Naive thymus-derived CD4-positive, alpha-beta T cell (primary cell): ENCODE measurements around the gene LMOD1. TPM values are rescaled to one million over a fixed set of nuclear protein-coding genes. Genes with fewer than 3 reads are reported as not detected.

Experiments
- ATAC-seq: fragments of 150-1000 bp; cut with Tn5 transposase; 2 replicates; pipeline ENCODE4 v1.10.0; 2021; ENCODE audit warnings: mild to moderate bottlenecking, moderate library complexity
- CTCF ChIA-PET: fragments of 350-600 bp; sonication (Branson Sonifier 250); formaldehyde crosslinking; loops from one replicate; lab custom pipeline; 2021; ENCODE audit warnings: antibody characterized with exemption; lab: Charles Lee
- POLR2A ChIA-PET: fragments of 350-600 bp; sonication (Branson Sonifier 250); formaldehyde crosslinking; loops from one replicate; lab custom pipeline; 2021; ENCODE audit warnings: antibody characterized with exemption, inconsistent platforms; lab: Charles Lee
- DNase-seq, 9 donors: peaks; one replicate each; pipeline versions ENCODE4 v3.0.0 to v3.0.0-alpha.2; 2020 to 2022; ENCODE audit warnings: mixed read lengths in 1 of 9
- H3K27ac ChIP-seq: one replicate; pipeline ENCODE4 v1.7.0; 2013; ENCODE audit warnings: mild to moderate bottlenecking, low read depth, low read length, moderate library complexity
- H3K27me3 ChIP-seq, 2 donors: one replicate each; pipeline ENCODE4 v1.7.0; 2013; ENCODE audit warnings: low read length in 2 of 2, mild to moderate bottlenecking in 2 of 2, moderate library complexity in 2 of 2; ENCODE audit not compliant: control insufficient read depth in 2 of 2, insufficient read depth in 2 of 2
- H3K36me3 ChIP-seq, 3 experiments: 1 replicate in 2 of 3; 2 replicates in 1 of 3; pipeline ENCODE4 v1.7.0; 2013; ENCODE audit warnings: low read length in 3 of 3, mild to moderate bottlenecking in 3 of 3, moderate library complexity in 1 of 3; ENCODE audit not compliant: insufficient read depth in 3 of 3, control insufficient read depth in 2 of 3
- H3K4me1 ChIP-seq, 2 donors: one replicate each; pipeline ENCODE4 v1.7.0; 2013; ENCODE audit warnings: low read length in 2 of 2, mild to moderate bottlenecking in 2 of 2, moderate library complexity in 1 of 2; ENCODE audit not compliant: control insufficient read depth in 2 of 2, insufficient read depth in 2 of 2
- H3K4me3 ChIP-seq: 2 replicates; pipeline ENCODE4 v1.7.0; 2013; ENCODE audit warnings: mild to moderate bottlenecking, low read length
- H3K9me3 ChIP-seq, 3 experiments: 1 replicate in 2 of 3; 2 replicates in 1 of 3; pipeline ENCODE4 v1.7.0; 2013; ENCODE audit warnings: low read length in 3 of 3; ENCODE audit not compliant: control insufficient read depth in 2 of 3
- H3K27ac Mint-ChIP-seq, 9 donors: one replicate each; pipeline ENCODE4 v1.8.0; 2020 to 2022; ENCODE audit warnings: mixed read lengths in 9 of 9, mild to moderate bottlenecking in 8 of 9, moderate library complexity in 5 of 9, inconsistent platforms in 2 of 9
- H3K27me3 Mint-ChIP-seq, 5 donors: one replicate each; pipeline ENCODE4 v1.8.0; 2021 to 2022; ENCODE audit warnings: mixed read lengths in 5 of 5, mild to moderate bottlenecking in 1 of 5
- H3K36me3 Mint-ChIP-seq, 5 donors: one replicate each; pipeline ENCODE4 v1.8.0; 2020 to 2022; ENCODE audit warnings: mixed read lengths in 5 of 5, mild to moderate bottlenecking in 3 of 5, inconsistent platforms in 1 of 5
- H3K4me1 Mint-ChIP-seq, 7 donors: one replicate each; pipeline ENCODE4 v1.8.0; 2020 to 2022; ENCODE audit warnings: mixed read lengths in 7 of 7, mild to moderate bottlenecking in 3 of 7, inconsistent platforms in 1 of 7
- H3K4me3 Mint-ChIP-seq, 10 donors: one replicate each; pipeline ENCODE4 v1.8.0; 2020 to 2022; ENCODE audit warnings: mild to moderate bottlenecking in 10 of 10, mixed read lengths in 10 of 10, moderate library complexity in 6 of 10, inconsistent platforms in 2 of 10
- H3K9me3 Mint-ChIP-seq, 11 donors: one replicate each; pipeline ENCODE4 v1.8.0; 2020 to 2022; ENCODE audit warnings: mixed read lengths in 11 of 11, mild to moderate bottlenecking in 4 of 11, inconsistent platforms in 1 of 11, moderate library complexity in 1 of 11
- intact Hi-C, 2 donors: fragments of 100-400 bp; cut with micrococcal nuclease; formaldehyde crosslinking; loops; one replicate each; pipeline ENCODE4 v1.15.1; 2023
- polyA plus RNA-seq, 2 donors: library from polyadenylated mRNA; unstranded; fragments of 300-500 nt; fragmentation: Illumina TruSeq; gene quantifications; one replicate each; pipeline ENCODE4 v1.2.3, GENCODE V29; 2021
- total RNA-seq, 6 experiments: library from RNA in 5 of 6; stranded (reverse) in 5 of 6; gene quantifications; 1 replicate in 5 of 6; 2 replicates in 1 of 6; pipeline ENCODE4 v1.2.3 and lab custom pipeline; 2021 to 2026

The LMOD1 gene
- total and polyA plus RNA-seq, 7 experiments from 2014 or later, result not detected

- peak overlapping the region; percentile 33 for H3K4me3 ChIP-seq
- ATAC-seq (peak; percentile 6), DNase-seq (no peak)
- intact Hi-C loops, result no loop called here
- peaks cover 0 to 5% of the 10 kb centered on the region in 2 donors for H3K4me1 ChIP-seq
- H3K9me3 Mint-ChIP-seq, result peaks cover 0 to 8% (median 0%) of the 10 kb centered on the region in 11 donors
- no peak overlapping the region for H3K27ac ChIP-seq
- peak overlapping the region in 1 of 9 donors; percentile 91 for H3K27ac Mint-ChIP-seq
- H3K36me3 ChIP-seq, result no peaks in the 10 kb centered on the region
- H3K9me3 ChIP-seq, result no peaks in the 10 kb centered on the region
- ChIA-PET CTCF (interaction anchor here (1.2 kb wide), 1 partner anchor 9 kb away, joined by 3 read pairs; no protein-coding TSS in a partner anchor), POLR2A (no interaction called here)
- H3K27me3 Mint-ChIP-seq, result peaks cover 30 to 55% (median 46%) of the 10 kb centered on the region in 5 donors
- H3K27me3 ChIP-seq, result peaks cover 0 to 6% of the 10 kb centered on the region in 2 donors
- peaks cover 2 to 16% (median 10%) of the 10 kb centered on the region in 7 donors for H3K4me1 Mint-ChIP-seq
- no peaks in the 10 kb centered on the region for H3K36me3 Mint-ChIP-seq
- H3K4me3 Mint-ChIP-seq, result peak overlapping the region; percentile 59 to 88 (median 77)
These were observed 57.0 kb downstream of the LMOD1 start for GRCh38 chr1:201889090-201889968.

- Mint-ChIP-seq H3K36me3 (no peaks in the 10 kb centered on the region), H3K27me3 (peaks cover 28 to 50% (median 39%) of the 10 kb centered on the region in 5 donors), H3K9me3 (peaks cover 0 to 8% (median 0%) of the 10 kb centered on the region in 11 donors), H3K4me1 (peaks cover 2 to 16% (median 10%) of the 10 kb centered on the region in 7 donors), H3K27ac (peak within 1 kb of the TSS in 2 of 9 donors; percentile 58 to 91), H3K4me3 (peak within 1 kb of the TSS; percentile 59 to 88 (median 77))
- no peaks in the 10 kb centered on the region for H3K36me3 ChIP-seq
- intact Hi-C loops, result no loop called here
- H3K27ac ChIP-seq, result no peak within 1 kb of the TSS
- H3K9me3 ChIP-seq, result no peaks in the 10 kb centered on the region
- DNase-seq, result peak in 2 of 9 donors; percentile 8 to 18
- peak within 1 kb of the TSS; percentile 33 for H3K4me3 ChIP-seq
- ATAC-seq, result peak; percentile 63
- H3K4me1 ChIP-seq, result peaks cover 0 to 5% of the 10 kb centered on the region in 2 donors
- H3K27me3 ChIP-seq, result peaks cover 0 to 6% of the 10 kb centered on the region in 2 donors
- ChIA-PET POLR2A (interaction anchor here (0.6 kb wide), 1 partner anchor 109 kb away, joined by 3 read pairs; no protein-coding TSS in a partner anchor), CTCF (no interaction called here)
These were observed 57.9 kb downstream of the LMOD1 start, which contains the start of gene SHISA4 for GRCh38 chr1:201888282-201889089. Gene SHISA4, plus strand, starts transcription at chr1:201888898. Its CDS starts 97 bp downstream, at chr1:201888995.

GRCh38 chr1:201887116-201887866 is 59.1 kb downstream of the LMOD1 start:
- Mint-ChIP-seq H3K4me1 (peaks cover 2 to 18% (median 10%) of the 10 kb centered on the region in 7 donors), H3K27ac (peak overlapping the region in 1 of 9 donors; percentile 58), H3K9me3 (peaks cover 0 to 4% (median 0%) of the 10 kb centered on the region in 11 donors), H3K27me3 (peaks cover 18 to 44% (median 33%) of the 10 kb centered on the region in 5 donors), H3K4me3 (peak overlapping the region in 8 of 10 donors; percentile 2 to 87 (median 58)), H3K36me3 (no peaks in the 10 kb centered on the region)
- Histone ChIP-seq H3K27me3 (peaks cover 0 to 6% of the 10 kb centered on the region in 2 donors), H3K9me3 (no peaks in the 10 kb centered on the region), H3K4me3 (no peak overlapping the region), H3K4me1 (peaks cover 0 to 5% of the 10 kb centered on the region in 2 donors), H3K36me3 (no peaks in the 10 kb centered on the region), H3K27ac (no peak overlapping the region)
- DNase-seq, result no peak
- ChIA-PET CTCF (interaction anchor here (2.0 kb wide), 1 partner anchor 8 kb away, joined by 12 read pairs; no protein-coding TSS in a partner anchor), POLR2A (no interaction called here)
- no peak for ATAC-seq
- intact Hi-C loops, result no loop called here

GRCh38 chr1:201886103-201886885 is 60.1 kb downstream of the LMOD1 start:
- Mint-ChIP-seq H3K4me3 (peak overlapping the region in 1 of 10 donors; percentile 44), H3K4me1 (peaks cover 2 to 18% (median 10%) of the 10 kb centered on the region in 7 donors), H3K36me3 (no peaks in the 10 kb centered on the region), H3K27me3 (peaks cover 8 to 39% (median 23%) of the 10 kb centered on the region in 5 donors), H3K27ac (no peak overlapping the region), H3K9me3 (peaks cover 0 to 4% (median 0%) of the 10 kb centered on the region in 11 donors)
- Histone ChIP-seq H3K27ac (no peak overlapping the region), H3K36me3 (no peaks in the 10 kb centered on the region), H3K4me1 (peaks cover 0 to 5% of the 10 kb centered on the region in 2 donors), H3K9me3 (no peaks in the 10 kb centered on the region), H3K4me3 (no peak overlapping the region), H3K27me3 (peaks cover 0 to 6% of the 10 kb centered on the region in 2 donors)
- DNase-seq (no peak), ATAC-seq (no peak)
- ChIA-PET POLR2A (no interaction called here), CTCF (interaction anchor here (2.0 kb wide), 1 partner anchor 9 kb away, joined by 12 read pairs; no protein-coding TSS in a partner anchor)
- intact Hi-C loops, result no loop called here

GRCh38 chr1:201885531-201886075 is 60.7 kb downstream of the LMOD1 start:
- Histone ChIP-seq H3K27ac (no peak overlapping the region), H3K4me3 (no peak overlapping the region), H3K9me3 (no peaks in the 10 kb centered on the region), H3K36me3 (no peaks in the 10 kb centered on the region), H3K27me3 (peaks cover 0 to 6% of the 10 kb centered on the region in 2 donors), H3K4me1 (peaks cover 0 to 5% of the 10 kb centered on the region in 2 donors)
- ChIA-PET POLR2A (interaction anchor here (1.3 kb wide), 1 partner anchor 19 kb away, joined by 3 read pairs; no protein-coding TSS in a partner anchor), CTCF (interaction anchor here (1.5 to 2.0 kb wide), 2 partner anchors 8 to 10 kb away, joined by 6 to 12 read pairs; no protein-coding TSS in a partner anchor)
- Mint-ChIP-seq H3K9me3 (peaks cover 0 to 4% (median 0%) of the 10 kb centered on the region in 11 donors), H3K36me3 (no peaks in the 10 kb centered on the region), H3K4me1 (peaks cover 2 to 18% (median 10%) of the 10 kb centered on the region in 7 donors), H3K27me3 (peaks cover 5 to 35% (median 19%) of the 10 kb centered on the region in 5 donors), H3K27ac (no peak overlapping the region), H3K4me3 (no peak overlapping the region)
- ATAC-seq (no peak), DNase-seq (no peak)
- intact Hi-C loops, result no loop called here
